HG03139 (cell line): ENCODE results near the gene SLC2A11.
"Not testable (repeated sequence)": the region's sequence is repeated elsewhere in the genome, so short reads cannot be mapped to it uniquely, and the experiment has no call there.

Source experiments
- ATAC-seq: cut with Tn5 transposase; IDR thresholded peaks from one replicate; pipeline ENCODE4 v1.9.1; 2021; ENCODE audit not compliant: unreplicated experiment

The SLC2A11 gene

DNA sequence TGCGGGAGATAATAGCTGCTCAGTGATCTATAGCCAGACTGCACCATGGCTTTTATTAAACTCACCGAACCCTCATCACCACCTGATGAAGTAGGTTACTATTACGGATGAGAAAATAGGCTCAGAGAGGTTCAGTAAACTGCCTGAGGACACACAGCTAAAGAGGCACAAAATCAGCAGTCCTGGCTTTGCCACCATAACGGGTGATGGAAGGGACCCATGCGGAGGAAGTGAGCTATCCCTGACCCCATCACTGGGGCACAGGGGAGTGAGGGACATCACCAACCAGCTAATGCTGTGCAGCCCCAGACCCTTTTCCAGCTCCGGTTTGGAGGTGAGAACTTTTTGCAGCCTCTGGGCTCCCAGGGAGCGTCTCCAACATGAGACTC, 11.6 kb upstream of the SLC2A11 start:
- no peak for ATAC-seq

DNA sequence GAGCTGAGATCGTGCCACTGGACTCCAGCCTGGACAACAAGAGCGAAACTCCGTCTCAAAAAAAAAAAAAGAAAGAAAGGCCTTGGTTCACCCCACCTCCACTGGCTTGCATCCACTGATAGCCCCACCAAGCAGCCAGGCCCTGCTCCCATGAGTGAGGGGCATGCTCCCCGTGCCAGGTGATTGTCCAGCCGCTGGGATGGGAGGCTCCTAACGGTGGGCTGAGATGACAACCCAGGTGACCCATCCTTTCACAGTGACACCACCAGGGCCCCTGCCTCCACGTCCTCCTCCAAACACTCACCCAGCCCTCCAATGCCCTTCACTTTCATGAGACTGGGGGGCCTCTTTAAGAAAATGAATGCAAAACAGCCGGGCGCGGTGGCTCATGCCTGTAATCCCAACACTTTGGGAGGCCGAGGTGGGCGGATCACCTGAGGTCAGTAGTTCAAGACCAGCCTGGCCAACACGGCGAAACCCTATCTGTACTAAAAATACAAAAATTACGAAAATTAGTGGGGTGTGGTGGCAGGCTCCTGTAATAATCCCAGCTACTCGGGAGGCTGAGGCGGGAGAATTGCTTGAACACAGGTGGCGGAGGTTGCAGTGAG, 10.3 kb upstream of the SLC2A11 start:
- ATAC-seq, result no peak

DNA sequence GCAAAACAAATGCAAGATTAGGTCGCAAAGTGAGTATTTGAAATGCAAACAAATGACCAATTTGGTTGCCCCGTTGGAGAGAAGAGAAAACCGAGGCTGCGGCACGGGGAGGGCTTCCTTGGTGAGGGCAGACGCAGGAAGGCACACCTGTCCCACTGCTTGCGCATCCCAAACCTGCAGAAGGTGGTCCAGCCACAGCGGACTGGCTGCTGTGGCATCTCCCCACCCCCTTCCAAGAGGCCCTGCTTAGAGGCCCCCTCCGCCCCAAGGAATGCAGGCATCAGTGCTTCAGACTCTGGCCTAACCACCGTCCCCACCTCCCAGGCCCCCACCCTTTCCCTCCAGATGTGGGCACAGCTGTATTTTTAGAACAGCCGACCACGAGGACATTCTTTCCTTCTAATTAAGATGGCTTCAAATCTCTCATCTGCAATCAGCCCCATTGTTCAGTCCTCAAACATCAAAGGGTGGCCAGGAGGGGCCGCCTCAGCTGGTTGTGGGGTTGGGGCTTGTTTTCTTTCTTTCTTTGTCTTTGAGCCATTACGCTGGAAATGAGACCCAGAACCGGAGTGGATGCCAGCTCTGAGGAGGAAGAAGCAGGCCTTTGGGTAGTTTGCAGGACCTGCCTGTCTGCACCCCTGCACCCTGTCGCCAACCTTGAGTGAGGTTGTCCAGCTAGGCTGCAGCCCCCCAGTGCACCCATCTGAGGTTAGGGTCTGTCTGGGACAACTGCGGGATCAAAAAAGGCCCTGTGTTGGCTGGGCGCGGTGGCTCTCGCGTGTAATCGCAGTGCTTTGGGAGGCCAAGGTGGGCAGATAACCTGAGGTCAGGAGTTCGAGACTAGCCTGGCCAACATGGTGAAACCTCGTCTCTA, 9.4 kb upstream of the SLC2A11 start:
- no peak for ATAC-seq

DNA sequence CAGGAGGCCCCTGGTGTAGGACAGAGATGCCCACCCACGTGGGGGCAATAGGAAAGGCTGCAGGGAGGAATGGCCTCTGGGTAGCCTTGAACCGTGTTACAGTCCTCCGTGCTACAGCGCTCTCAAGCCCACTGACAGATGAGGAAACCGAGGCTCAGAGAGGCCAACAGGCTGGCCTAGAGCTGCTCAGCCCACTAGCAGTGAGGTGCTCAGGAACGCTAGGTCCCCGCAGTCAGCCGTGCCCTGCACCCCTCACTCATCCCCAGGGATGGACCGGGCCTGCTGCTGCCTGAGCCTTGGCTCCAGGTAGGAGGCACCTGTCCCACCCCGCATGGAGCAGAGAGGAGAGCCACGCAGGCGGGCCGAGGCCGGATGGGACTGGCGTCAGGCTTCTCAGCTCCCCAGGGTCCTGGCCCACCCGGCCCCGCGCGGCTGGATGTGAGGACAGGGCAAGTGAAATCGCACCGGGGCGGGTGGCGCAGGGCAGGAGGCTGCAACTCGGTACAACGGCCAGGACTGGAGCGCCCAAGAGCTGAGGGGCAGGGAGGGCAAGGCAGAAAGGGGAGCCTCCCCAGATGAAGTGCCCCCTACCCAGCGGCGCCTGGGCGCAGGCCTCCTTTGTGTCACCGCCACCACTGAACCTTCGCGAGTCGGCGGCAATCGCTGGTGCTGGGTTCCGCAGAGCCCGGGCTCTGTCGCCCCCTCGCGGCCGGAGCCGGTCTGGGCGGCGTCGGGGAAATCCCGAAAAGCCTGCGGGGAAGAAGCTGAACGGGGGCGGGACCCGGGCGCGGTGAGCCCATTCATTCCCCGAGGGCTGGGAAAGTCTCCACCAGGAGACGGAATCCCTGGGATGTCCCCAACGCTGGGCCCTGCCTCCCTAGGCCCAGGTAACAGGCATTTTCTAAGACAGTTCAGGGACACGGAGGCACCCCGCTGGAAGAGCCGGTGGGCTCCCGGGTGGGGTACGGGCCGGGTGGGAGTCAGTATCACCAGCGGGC, 8.4 kb upstream of the SLC2A11 start:
- no peak for ATAC-seq

DNA sequence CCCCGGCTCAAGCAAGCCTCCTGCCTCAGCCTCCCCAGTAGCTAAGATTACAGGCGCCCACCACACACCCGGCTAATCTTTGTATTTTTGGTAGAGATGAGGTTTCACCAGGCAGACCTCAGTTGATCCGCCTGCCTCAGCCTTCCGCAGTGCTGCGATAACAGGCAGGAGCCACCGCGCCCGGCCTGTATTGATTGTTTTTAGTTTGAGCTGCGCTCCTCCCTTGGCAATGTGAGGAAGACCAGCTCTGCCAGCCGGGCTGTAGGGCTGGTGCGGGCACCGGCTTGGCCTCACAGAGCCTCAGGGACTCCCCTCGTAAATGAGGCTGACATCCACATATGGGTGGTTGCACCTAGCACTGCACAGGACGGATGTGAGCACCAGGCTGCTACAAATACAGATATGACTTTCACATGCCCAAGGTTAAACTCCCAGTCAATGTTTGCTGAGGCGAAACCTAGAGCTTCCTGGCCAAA, 7.5 kb upstream of the SLC2A11 start:
- no peak for ATAC-seq

DNA sequence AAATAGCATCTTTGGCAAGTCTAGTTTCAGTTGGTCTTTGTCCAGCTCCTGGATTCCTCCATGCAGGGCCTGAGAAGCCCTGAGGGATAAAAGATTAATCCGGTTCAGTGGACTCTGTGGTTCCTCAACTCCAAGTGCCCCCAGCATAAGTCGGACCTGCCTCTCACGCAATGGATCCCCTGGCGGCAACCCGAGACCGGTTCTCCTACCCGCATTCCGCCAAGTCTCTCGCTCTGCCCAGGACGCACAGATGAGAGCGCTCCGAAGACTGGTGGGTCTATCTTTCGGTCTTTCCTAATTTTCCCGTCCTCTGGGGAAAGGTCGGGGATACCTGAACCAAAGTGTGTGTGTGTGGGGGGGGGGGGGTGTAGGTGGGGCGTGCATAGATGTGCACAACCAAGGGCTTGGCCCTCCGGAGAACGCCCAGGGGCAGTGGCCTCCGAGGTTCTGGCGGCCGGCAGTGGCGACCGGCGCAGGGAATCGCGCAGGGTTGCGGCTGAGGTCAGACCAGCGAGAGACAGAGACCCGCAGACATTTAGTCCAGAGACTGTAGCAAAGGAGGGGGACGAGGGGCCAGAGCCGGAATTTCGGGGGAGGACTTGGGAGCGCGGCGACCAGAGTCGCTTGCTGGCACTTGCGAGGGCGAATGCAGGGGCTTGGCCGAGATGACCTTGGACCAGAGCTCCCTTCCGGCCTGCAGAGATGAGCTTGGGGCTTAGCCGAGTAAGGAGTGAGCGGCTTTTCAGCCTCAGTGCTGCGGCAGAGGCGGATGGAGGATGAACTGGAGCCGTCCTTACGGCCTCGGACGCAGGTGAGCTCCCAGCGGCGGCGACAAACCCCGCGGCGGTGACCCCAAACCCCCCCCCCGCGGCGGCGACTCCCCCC, 712 bp upstream of the SLC2A11 start:
- peak; percentile 30 for ATAC-seq

DNA sequence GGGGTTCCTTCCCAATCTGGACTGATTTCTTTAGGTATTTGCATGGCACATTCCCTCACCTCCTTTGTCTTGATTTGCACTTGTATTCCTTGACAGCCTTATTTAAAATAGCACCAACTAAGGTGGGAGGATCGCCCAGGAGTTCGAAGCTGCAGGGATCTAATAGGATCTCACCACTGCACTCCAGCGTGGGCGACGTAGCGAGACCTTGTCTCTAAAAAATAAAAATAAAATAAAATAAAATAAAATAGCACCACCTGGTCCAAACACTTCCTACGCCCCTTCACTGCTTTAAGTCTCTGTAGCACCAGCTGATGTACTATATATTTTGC, 775 bp downstream of the SLC2A11 start:
- ATAC-seq, result no peak

DNA sequence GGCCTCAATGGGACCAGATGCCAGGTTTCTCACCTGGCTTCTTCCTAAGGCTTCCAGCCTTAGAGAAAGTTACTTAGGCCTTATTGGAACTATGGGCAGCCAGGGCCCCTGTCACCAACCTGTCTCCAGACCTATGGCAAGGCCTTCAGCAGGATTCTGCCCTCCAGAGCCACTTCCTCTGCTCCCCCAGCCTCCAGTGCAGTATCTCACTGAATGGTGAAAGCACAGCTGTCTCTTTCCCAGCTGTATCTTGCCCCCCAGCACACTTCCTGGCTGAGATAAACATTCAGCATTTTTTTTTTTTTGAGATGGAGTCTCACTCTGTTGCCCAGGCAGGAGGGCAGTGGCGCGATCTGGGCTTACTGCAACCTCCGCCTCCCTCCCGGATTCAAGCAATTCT, 1.5 kb downstream of the SLC2A11 start:
- ATAC-seq, result no peak

DNA sequence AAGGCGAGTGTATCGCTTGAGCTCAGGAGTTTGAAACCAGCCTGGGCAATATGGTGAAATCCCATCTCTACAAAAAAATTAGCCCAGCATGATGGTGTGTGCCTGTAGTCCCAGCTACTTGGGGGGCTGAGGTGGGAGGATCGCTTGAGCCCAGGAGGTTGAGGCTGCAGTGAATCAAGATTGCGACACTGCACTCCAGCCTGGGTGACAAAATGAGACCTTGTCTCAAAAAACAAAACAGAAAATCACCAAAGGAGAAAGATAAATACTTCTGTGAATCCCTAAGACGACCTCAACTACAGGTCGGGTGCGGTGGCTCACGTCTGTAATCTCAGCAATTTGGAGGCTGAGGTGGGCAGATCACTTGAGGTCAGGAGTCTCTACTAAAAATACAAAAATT, 2.5 kb downstream of the SLC2A11 start:
- not testable (repeated sequence) for ATAC-seq

DNA sequence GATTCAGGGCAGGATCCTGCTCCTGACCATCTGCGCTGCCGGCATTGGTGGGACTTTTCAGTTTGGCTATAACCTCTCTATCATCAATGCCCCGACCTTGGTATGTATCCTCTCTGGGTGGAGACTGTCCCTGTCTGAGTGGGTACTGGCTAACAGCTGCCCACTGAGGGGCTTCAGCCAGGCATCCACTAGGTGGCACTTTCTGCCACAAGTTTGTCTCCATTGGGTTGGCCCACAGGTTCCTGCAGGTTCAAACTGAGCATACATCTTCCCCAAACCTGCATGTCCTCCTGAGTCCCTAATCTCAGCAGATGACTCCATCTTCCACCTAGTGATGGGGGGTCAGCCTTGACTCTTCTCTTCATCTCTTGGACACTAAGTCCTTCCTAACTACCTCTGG, 4.4 kb downstream of the SLC2A11 start:
- no peak for ATAC-seq

DNA sequence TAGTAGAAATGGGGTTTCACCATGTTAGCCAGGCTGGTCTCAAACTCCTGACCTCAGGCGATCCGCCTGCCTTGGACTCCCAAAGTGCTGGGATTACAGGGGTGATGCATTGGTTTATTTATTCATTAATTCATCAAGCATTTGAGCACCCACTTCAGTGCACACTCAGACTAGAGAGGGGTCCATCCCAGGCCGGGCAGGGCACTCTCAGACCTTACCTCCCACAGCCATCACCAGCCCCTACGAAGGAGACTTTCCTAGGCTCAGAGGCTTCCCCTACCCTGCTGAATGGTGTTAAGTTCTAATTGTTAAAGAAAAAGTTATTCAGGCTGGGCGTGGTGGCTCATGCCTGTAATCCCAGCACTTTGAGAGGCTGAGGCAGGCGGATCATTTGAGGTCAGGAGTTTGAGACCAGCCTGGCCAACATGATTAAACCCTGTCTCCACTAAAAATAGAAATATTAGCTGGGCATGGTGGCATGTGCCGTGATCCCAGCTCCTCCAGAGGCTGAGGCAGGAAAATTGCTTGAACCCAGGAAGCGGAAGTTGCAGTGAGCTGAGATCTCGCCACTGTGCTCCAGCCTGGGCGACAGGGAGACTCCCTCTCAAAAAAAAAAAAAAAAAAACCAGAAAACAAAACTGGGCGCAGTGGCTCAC, 7.0 kb downstream of the SLC2A11 start:
- ATAC-seq, result not testable (repeated sequence)

DNA sequence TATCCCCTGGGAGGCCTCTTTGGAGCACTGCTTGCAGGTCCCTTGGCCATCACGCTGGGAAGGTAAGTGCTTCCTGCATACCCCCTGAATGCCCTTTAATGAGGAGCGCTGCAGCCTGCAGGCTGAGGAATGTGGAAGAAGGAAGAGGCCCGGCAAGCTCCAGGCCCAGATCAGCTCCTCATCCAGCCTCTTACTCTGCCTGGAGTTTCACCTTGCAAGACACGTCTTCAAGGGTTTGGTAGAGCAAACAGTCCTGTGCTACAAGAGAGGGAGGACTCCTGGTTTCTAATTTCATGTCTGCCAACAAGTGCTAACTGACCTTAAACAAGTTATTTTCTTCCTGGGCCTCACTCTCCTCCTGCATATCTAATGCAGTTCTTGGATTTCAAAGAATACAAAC, 10.9 kb downstream of the SLC2A11 start:
- no peak for ATAC-seq

DNA sequence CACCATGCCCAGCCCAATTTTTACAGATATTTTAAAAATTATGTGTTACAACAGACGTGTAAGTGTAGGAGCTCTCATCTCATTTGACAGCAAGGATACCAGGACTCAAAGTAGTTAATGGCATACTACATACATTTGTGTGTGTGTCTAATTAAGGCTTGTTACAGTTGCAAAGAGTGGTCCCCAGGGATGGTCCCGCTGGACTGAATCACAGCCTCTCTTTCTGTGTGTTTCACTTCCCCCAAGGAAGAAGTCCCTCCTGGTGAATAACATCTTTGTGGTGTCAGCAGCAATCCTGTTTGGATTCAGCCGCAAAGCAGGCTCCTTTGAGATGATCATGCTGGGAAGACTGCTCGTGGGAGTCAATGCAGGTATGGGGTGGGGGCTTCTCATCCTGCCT, 17.2 kb downstream of the SLC2A11 start:
- no peak for ATAC-seq

DNA sequence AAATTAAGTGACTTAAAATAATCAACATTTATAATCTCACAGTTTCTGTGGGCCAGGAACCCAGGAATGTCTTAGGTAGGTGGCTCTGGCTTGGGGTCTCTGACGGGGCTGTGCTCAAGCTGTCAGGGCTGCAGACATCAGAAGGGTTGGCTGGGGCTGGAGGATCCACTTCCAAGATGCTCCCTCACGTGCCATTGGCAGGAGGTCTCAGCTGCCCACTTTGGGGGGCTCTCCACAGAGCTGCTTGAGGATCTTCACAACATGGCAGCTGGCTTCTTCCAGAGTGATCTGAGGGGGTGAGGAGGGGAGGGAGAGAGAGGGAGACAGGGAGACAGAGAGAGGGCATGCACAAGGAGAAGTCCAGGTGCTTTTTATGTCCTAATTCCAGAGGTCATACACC, 18.1 kb downstream of the SLC2A11 start:
- ATAC-seq, result no peak

DNA sequence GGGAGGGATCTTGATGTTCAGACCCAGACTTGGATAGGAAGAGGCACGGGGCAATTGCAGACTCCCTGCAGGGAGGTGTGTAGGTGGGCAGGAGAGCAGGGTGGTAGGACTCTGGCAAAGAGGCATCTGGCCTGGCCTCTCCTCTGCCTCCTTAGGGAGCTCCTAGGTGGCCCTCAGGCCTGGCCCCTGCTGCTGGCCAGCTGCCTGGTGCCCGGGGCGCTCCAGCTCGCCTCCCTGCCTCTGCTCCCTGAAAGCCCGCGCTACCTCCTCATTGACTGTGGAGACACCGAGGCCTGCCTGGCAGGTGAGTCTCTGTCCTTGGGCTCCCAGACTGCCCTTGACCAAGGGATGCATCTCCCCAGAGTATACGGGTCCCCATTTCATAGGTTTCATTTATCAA, 19.9 kb downstream of the SLC2A11 start:
- no peak for ATAC-seq

DNA sequence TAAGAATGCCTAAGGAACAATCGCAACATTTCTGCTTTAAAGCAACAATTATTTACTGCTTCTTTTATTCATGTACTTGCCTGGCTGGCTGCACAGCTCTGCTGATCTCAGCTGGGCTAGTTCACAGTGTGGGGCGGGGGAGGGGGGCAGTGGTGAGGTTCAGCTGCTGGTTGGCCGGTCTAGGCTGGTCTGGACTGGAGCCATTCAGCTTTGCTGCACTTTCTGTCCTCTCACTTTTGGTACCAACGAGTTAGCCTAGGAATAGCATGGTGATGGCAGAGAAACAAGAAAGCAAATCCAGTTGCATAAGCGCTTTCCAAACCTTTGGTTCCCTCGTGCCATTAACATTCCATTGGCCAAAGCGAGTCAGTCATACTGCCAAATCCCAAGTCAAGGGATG, 20.5 kb downstream of the SLC2A11 start:
- no peak for ATAC-seq

DNA sequence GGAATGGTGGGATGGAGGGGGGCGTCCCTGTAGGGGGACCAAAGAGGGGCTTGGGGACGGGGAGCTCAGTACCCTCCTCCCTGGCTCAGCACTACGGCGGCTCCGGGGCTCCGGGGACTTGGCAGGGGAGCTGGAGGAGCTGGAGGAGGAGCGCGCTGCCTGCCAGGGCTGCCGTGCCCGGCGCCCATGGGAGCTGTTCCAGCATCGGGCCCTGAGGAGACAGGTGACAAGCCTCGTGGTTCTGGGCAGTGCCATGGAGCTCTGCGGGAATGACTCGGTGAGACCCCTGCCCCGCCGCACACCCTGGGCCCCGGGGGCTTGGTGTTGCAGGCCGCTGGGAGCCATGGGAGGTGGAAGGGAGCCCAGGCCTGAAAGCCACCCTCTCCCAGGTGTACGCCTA, 24.7 kb downstream of the SLC2A11 start:
- no peak for ATAC-seq

DNA sequence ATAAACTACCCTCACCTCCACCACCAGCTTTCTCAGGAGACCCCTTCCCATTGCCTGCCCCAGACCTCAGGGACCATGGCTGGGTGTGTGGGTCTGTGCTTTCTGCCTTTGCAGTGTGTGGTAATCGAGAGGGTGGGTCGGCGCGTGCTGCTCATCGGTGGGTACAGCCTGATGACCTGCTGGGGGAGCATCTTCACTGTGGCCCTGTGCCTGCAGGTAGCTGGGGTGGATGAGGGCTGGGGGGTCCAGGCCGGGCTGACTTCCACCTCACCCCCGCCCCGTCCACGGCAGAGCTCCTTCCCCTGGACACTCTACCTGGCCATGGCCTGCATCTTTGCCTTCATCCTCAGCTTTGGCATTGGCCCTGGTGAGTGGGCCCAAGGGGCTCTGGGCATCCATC, 26.0 kb downstream of the SLC2A11 start:
- ATAC-seq, result no peak

DNA sequence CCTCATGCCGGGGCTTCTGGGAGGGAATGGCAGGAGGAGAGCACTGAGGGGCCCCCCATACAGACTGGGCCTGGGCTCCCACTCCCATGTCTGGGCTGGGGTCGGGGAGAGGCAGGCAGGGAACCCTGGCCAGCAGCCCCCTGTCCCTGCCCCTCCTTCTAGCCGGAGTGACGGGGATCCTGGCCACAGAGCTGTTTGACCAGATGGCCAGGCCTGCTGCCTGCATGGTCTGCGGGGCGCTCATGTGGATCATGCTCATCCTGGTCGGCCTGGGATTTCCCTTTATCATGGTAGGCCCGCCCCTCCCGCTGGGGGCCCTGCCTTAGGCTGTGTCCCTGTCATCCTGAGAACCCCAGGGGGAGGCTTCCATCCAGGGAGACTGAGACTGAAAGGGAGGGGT, 26.5 kb downstream of the SLC2A11 start:
- ATAC-seq, result no peak
